NCI-H2081 (cell line): ENCODE data around the gene ATG9B.
"Not testable (repeated sequence)": the region's sequence is repeated elsewhere in the genome, so short reads cannot be mapped to it uniquely, and the experiment has no call there.

Experiments
- DNase-seq, 2 experiments: peaks; one replicate each; lab custom pipeline; 2025; lab: John Stamatoyannopoulos, UW

Gene ATG9B

GRCh38 chr7:151035902-151036301, 11.6 kb upstream of the ATG9B start:
- no peak for DNase-seq

GRCh38 chr7:151035026-151035717, 10.9 kb upstream of the ATG9B start:
- no peak for DNase-seq

GRCh38 chr7:151034312-151035025, 10.2 kb upstream of the ATG9B start:
- DNase-seq: no peak

GRCh38 chr7:151033864-151034249, 9.6 kb upstream of the ATG9B start:
- DNase-seq: no peak

GRCh38 chr7:151032936-151033863, 8.9 kb upstream of the ATG9B start:
- DNase-seq: no peak

- DNase-seq: no peak
Observed at GRCh38 chr7:151031011-151031410, 6.7 kb upstream of the ATG9B start.

GRCh38 chr7:151028948-151029501, 4.7 kb upstream of the ATG9B start:
- no peak for DNase-seq

GRCh38 chr7:151028131-151028947, 4.0 kb upstream of the ATG9B start, which contains the start of gene ABCB8:
TSS of gene ABCB8 (plus strand) at chr7:151028450. CDS start at chr7:151028516, 66 bp downstream.
- DNase-seq: peak; percentile 99 to 100

GRCh38 chr7:151027728-151028130, 3.4 kb upstream of the ATG9B start:
- not testable (repeated sequence) for DNase-seq

- not testable (repeated sequence) for DNase-seq
Observed at GRCh38 chr7:151026771-151027727, 2.8 kb upstream of the ATG9B start.

- DNase-seq: no peak
Observed at GRCh38 chr7:151025924-151026671, 1.8 kb upstream of the ATG9B start.

GRCh38 chr7:151023232-151023631, 1.1 kb downstream of the ATG9B start:
- no peak for DNase-seq

- DNase-seq: no peak
Observed at GRCh38 chr7:151020231-151020630, 4.1 kb downstream of the ATG9B start.

- DNase-seq: no peak
Observed at GRCh38 chr7:151019130-151019447, 5.2 kb downstream of the ATG9B start.

GRCh38 chr7:151018421-151019129, 5.7 kb downstream of the ATG9B start:
- no peak for DNase-seq

GRCh38 chr7:151017953-151018420, 6.3 kb downstream of the ATG9B start:
- peak; percentile 20 to 28 for DNase-seq

- DNase-seq: no peak
Observed at GRCh38 chr7:151017370-151017952, 6.8 kb downstream of the ATG9B start.

GRCh38 chr7:151016942-151017341, 7.4 kb downstream of the ATG9B start:
- no peak for DNase-seq
